ENCODE measurements around the gene SMIM10L2A.

- TF ChIP-seq CTCF (IDR thresholded peaks at IDR 0.05) (no peak), POLR2AphosphoS5 (IDR thresholded peaks at IDR 0.05; ENCODE audit: insufficient read depth in 1 of 2, low read depth in 1 of 2) (no peak), POLR2A (IDR thresholded peaks at IDR 0.05) (no peak)
Measured at GRCh38 chrX:135396566-135396965, 25.2 kb upstream of the SMIM10L2A start.
